Thymus (tissue), 11 donors: ENCODE results near the gene RNF150. TPM values are rescaled to one million over a fixed set of nuclear protein-coding genes. Genes with fewer than 3 reads are reported as not detected.

Experiments
- DNase-seq, 9 donors: peaks; one replicate each; pipeline ENCODE4 v3.0.0-alpha.2; 2013; ENCODE audit warnings: low spot score in 9 of 9, low read depth in 6 of 9, missing footprints in 1 of 9
- H3K27ac ChIP-seq, 2 donors: one replicate each; pipeline ENCODE4 v1.5.1; 2013; ENCODE audit warnings: control low read depth in 1 of 2, low read depth in 1 of 2, low read length in 1 of 2, mild to moderate bottlenecking in 1 of 2, moderate library complexity in 1 of 2
- H3K27me3 ChIP-seq, 2 donors: one replicate each; pipeline ENCODE4 v1.5.1; 2013; ENCODE audit warnings: low read length in 1 of 2; ENCODE audit not compliant: control insufficient read depth in 2 of 2, insufficient read depth in 1 of 2
- H3K36me3 ChIP-seq, 2 donors: one replicate each; pipeline ENCODE4 v1.5.1; 2013; ENCODE audit warnings: low read length in 1 of 2, mild to moderate bottlenecking in 1 of 2, moderate library complexity in 1 of 2; ENCODE audit not compliant: control insufficient read depth in 2 of 2, insufficient read depth in 2 of 2
- H3K4me1 ChIP-seq, 2 donors: one replicate each; pipeline ENCODE4 v1.5.1; 2013; ENCODE audit warnings: low read length in 2 of 2; ENCODE audit not compliant: control insufficient read depth in 2 of 2, insufficient read depth in 2 of 2
- H3K4me3 ChIP-seq, 2 donors: one replicate each; pipeline ENCODE4 v1.5.1; 2013; ENCODE audit warnings: low read length in 2 of 2, control low read depth in 1 of 2, mild to moderate bottlenecking in 1 of 2
- H3K9me3 ChIP-seq, 2 donors: one replicate each; pipeline ENCODE4 v1.5.1; 2013; ENCODE audit warnings: low read length in 1 of 2, mild to moderate bottlenecking in 1 of 2; ENCODE audit not compliant: control insufficient read depth in 2 of 2, insufficient read depth in 1 of 2
- WGBS: extraction: QIAGEN DNeasy Blood & Tissue Kit; methylation state at CpG from one replicate; pipeline ENCODE4 v1.1.7; 2013; 5-methylcytosine and 5-hydroxymethylcytosine counted together
- polyA plus RNA-seq: library from polyadenylated mRNA; stranded (reverse); fragments of 200-250 nt; gene quantifications from one replicate; pipeline ENCODE4 v1.2.3, GENCODE V29; 2013
- total RNA-seq: library from RNA; stranded (reverse); fragments of 120-200 nt; gene quantifications from one replicate; pipeline ENCODE4 v1.2.4, GENCODE V29; 2013
- donor health status: healthy.

RNF150 gene
- total and polyA plus RNA-seq, 2 donors: 1.4 to 2.9 TPM

DNA sequence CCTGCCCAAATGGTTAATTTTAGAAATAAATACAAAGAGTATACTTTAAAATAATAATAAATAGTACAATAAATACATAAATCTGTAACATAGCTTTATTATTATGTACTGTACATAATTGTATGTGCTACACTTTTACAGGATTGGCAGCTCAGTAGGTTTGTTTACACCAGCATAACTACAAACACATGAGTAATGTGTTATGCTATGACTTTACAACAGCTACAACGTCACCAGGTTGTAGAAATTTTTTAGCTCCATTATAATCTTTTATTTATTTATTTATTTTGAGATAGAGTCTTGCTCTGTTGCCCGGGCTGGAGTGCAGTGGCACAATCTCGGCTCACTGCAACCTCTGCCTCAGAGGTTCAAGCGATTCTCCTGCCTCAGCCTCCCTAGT is 31.8 kb downstream of the RNF150 start:
- H3K9me3 ChIP-seq: no peaks in the 10 kb centered on the region
- H3K4me1 ChIP-seq: no peaks in the 10 kb centered on the region
- WGBS: 95% methylated on average over 4 of the region's 4 CpGs
- H3K36me3 ChIP-seq: no peaks in the 10 kb centered on the region
- no peaks in the 10 kb centered on the region for H3K27me3 ChIP-seq
- H3K27ac ChIP-seq: no peak overlapping the region
- no peak overlapping the region for H3K4me3 ChIP-seq
- DNase-seq: no peak

DNA sequence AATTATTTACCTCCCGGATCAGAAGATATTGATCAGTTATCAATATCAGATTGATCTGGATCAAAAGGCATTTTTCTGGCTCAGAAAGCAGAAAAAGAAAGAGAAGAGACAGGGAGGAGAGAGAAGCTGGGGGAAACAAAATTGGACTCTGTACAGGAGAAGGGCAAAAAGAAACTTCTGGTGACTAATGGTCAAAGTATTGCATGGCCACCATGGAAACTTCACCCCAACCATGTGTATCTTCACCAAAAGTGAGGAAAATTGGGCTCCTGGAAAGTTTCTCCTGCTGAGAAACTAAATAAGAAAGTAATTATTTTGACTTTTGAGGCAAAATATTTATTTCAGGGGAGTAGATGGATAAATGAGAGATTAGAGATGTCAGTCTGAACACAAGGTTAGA is 33.9 kb downstream of the RNF150 start:
- no peaks in the 10 kb centered on the region for H3K36me3 ChIP-seq
- no peak overlapping the region for H3K27ac ChIP-seq
- H3K4me1 ChIP-seq: no peaks in the 10 kb centered on the region
- 99% methylated on average over 1 of the region's 1 CpG for WGBS
- peaks cover 0 to 3% of the 10 kb centered on the region in 2 donors for H3K9me3 ChIP-seq
- no peak for DNase-seq
- H3K27me3 ChIP-seq: no peaks in the 10 kb centered on the region
- H3K4me3 ChIP-seq: no peak overlapping the region

DNA sequence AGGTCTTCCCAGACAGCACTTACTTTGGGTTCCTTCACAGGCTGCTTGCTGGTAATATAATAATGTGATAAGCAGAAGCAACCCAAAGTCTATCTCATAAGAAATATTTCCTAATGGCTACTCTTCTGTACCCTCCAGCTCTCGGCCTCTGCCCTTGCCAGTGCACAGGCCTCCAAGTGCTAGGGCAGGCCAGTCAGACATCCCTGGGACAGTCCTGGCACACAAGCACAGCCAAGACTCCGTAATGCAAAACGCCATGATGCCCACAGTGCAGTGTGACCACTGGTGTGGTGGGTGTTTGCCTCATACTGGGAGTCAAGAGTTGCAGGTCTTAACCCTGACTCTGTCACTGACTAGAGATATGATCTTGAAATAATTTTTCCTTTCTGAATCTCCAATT is 35.1 kb downstream of the RNF150 start:
- no peak overlapping the region for H3K4me3 ChIP-seq
- no peak overlapping the region for H3K27ac ChIP-seq
- no peaks in the 10 kb centered on the region for H3K36me3 ChIP-seq
- DNase-seq: no peak
- WGBS: 99% methylated on average over 3 of the region's 3 CpGs
- H3K4me1 ChIP-seq: no peaks in the 10 kb centered on the region
- peaks cover 0 to 3% of the 10 kb centered on the region in 2 donors for H3K9me3 ChIP-seq
- no peaks in the 10 kb centered on the region for H3K27me3 ChIP-seq

DNA sequence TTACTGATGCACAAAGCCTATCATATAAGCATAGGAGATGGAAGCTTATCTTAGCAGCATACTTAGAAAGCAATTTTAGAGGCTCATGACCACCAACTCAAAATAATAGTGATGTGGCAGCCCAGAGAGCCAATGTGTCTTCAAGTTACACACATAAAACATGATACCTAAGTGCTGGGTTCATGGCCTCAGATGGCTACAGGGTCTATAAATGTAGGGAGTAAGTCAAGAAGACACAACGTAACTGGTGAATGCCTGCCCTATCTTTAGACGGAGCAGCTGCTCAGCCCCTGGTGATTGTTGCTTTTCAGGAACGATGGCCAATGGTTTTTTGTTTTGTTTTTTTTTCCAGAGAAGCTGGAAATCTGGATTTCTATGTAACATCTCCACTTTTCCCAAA is 42.8 kb downstream of the RNF150 start:
- Histone ChIP-seq H3K9me3 (peaks cover 0 to 5% of the 10 kb centered on the region in 2 donors), H3K27me3 (no peaks in the 10 kb centered on the region), H3K4me1 (no peaks in the 10 kb centered on the region), H3K36me3 (no peaks in the 10 kb centered on the region), H3K4me3 (no peak overlapping the region), H3K27ac (no peak overlapping the region)
- 48% methylated on average over 3 of the region's 3 CpGs for WGBS
- no peak for DNase-seq

DNA sequence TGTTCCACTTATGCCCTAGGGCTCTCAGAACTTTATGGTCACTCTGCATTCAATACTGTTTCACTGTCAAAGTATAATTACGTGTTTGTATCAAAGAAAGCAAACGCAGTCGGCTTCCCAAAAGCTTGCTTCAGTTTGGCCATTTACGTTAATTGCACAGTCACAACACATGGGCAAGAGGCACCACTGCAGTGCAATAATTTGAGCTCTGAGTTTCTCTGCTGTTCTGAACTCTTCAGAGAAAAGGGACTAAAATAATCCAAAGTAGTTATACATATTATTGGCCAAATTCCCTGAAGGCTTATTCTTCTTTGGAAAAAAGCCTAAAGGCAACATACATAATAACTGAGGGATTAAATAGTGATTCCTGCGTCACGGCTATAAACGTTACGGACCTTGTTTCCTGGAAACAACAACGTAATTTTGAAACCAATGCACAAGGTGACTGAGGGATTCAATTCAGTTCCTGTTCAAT is 51.3 kb downstream of the RNF150 start:
- WGBS: 97% methylated on average over 9 of the region's 9 CpGs
- Histone ChIP-seq H3K27me3 (no peaks in the 10 kb centered on the region), H3K4me1 (no peaks in the 10 kb centered on the region), H3K27ac (no peak overlapping the region), H3K9me3 (no peaks in the 10 kb centered on the region), H3K4me3 (no peak overlapping the region), H3K36me3 (no peaks in the 10 kb centered on the region)
- DNase-seq: no peak

DNA sequence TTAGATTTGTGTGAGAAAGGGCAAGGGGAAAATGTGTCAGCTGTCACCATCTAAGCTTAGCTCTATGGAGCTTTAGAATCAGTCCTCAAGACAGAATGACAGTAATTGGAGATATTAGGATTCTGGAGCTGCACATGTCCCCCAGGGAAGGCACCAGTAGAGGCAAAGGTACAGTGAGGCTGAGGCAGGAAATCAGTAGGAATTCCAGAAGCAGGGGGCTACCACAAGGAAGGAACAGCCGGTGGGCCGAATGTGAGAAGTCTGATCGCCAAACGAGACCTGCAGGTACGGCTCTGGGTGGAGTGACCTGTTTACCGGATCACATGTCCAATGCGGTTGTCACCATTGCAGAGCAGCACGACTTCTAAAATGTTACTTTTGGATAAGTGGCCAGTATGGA is 52.6 kb downstream of the RNF150 start:
- DNase-seq: no peak
- Histone ChIP-seq H3K9me3 (no peaks in the 10 kb centered on the region), H3K36me3 (no peaks in the 10 kb centered on the region), H3K4me1 (no peaks in the 10 kb centered on the region), H3K4me3 (no peak overlapping the region), H3K27me3 (no peaks in the 10 kb centered on the region), H3K27ac (no peak overlapping the region)
- 77% methylated on average over 8 of the region's 8 CpGs for WGBS

DNA sequence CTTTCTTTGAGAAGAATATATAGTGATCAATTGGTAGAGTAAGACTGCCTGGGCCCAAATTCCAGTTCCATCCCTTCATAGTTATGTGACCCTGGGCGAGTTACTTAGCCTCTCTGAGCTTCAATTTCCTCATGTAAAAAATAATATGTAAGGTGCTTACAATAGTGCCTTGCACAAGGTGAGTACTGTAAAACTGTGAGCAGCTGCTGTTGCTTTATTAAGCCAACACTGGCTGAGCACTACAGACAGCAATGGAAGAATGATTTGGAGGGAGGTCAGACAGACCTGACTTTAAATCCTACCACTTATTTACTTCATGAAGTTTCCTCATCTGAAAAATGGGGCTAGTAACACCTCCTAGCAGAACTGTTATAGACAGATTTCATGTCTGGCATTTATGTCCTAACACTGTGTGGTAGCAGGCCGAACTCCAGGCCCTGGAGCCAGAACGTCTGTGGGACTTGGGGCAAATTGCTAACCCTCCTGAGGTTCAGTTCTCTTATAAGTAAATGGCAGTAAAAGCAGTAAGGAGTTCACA is 53.8 kb downstream of the RNF150 start:
- no peak overlapping the region for H3K4me3 ChIP-seq
- 96% methylated on average over 3 of the region's 3 CpGs for WGBS
- no peak overlapping the region for H3K27ac ChIP-seq
- DNase-seq: no peak
- no peaks in the 10 kb centered on the region for H3K4me1 ChIP-seq
- no peaks in the 10 kb centered on the region for H3K36me3 ChIP-seq
- H3K27me3 ChIP-seq: no peaks in the 10 kb centered on the region
- no peaks in the 10 kb centered on the region for H3K9me3 ChIP-seq

DNA sequence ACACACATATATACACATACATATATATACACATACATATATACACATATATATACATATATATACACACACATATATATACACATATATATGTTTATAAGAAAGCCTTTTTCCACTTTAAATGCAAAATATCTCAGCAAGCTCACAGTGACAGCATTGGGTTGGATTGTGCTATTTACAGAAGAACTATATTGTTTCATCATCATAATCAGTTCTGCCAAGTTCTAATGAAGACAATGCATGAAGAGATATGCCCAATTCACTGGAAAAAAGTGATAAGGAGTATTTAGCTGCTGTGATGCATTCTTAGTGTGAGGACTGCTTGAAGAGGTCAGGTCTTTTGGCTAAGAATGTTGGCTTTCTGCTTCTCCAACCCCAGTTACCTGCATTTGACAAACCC is 54.4 kb downstream of the RNF150 start:
- Histone ChIP-seq H3K4me1 (no peaks in the 10 kb centered on the region), H3K9me3 (no peaks in the 10 kb centered on the region), H3K27ac (no peak overlapping the region), H3K27me3 (no peaks in the 10 kb centered on the region), H3K36me3 (no peaks in the 10 kb centered on the region), H3K4me3 (no peak overlapping the region)
- DNase-seq: no peak

DNA sequence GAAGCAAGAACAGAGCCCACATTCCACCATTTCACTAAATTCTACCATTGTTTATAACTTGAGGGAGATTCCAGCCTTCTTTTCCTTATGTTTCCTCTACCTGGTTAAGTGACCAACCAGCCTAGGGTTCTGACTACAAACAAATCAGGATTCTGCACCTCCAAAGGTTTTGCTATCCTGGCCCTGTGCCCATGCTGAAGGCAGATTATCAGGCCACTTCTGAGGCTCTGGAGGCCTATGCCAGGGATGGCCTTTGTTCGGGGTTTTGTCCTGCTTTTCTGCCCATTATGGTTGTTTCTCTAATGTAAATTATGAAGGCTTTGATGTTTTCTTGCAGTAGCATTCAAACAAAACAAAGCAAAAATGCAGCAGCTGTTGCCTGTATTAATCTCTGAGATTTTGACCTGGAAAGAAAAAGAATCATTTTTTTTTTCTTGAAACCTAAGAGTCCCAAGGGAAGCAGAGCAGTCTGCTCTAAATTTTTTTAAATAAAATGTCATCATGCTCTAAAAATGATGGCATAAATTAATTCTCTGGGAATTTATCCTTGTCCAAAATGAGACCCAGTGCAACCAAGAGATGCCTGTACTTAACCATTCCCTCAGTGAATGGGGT is 55.6 kb downstream of the RNF150 start:
- H3K9me3 ChIP-seq: no peaks in the 10 kb centered on the region
- no peaks in the 10 kb centered on the region for H3K27me3 ChIP-seq
- 100% methylated on average over 1 of the region's 1 CpG for WGBS
- no peaks in the 10 kb centered on the region for H3K4me1 ChIP-seq
- H3K36me3 ChIP-seq: no peaks in the 10 kb centered on the region
- H3K27ac ChIP-seq: no peak overlapping the region
- DNase-seq: no peak
- H3K4me3 ChIP-seq: no peak overlapping the region
